Measurements from ENCODE around the gene TMEM82.

The TMEM82 gene

GRCh38 chr1:15717418-15718125, 24.7 kb upstream of the TMEM82 start:
- TF ChIP-seq CTCF (IDR thresholded peaks at IDR 0.05; ENCODE audit: poor library complexity, severe bottlenecking), result no peak
- Histone ChIP-seq H3K27me3 (ENCODE audit: insufficient read depth, poor library complexity, severe bottlenecking) (no peaks in the 10 kb centered on the region), H3K4me1 (ENCODE audit: insufficient read depth, poor library complexity, severe bottlenecking) (no peaks in the 10 kb centered on the region), H3K9me3 (ENCODE audit: severe bottlenecking) (no peaks in the 10 kb centered on the region), H3K36me3 (ENCODE audit: low read depth) (peaks cover 24% of the 10 kb centered on the region; the same call in 1 of the 2 replicates), H3K4me3 (ENCODE audit: severe bottlenecking) (no peak overlapping the region), H3K27ac (ENCODE audit: poor library complexity, severe bottlenecking) (no peak overlapping the region)
- DNase-seq (ENCODE audit: low spot score) (no peak), ATAC-seq (ENCODE audit: low read depth) (no peak)

GRCh38 chr1:15718199-15718601, 24.1 kb upstream of the TMEM82 start:
- H3K4me1 ChIP-seq (ENCODE audit: insufficient read depth, poor library complexity, severe bottlenecking), result no peaks in the 10 kb centered on the region
- no peaks in the 10 kb centered on the region for H3K27me3 ChIP-seq (ENCODE audit: insufficient read depth, poor library complexity, severe bottlenecking)
- H3K27ac ChIP-seq (ENCODE audit: poor library complexity, severe bottlenecking), result no peak overlapping the region
- no peak for ATAC-seq (ENCODE audit: low read depth)
- H3K36me3 ChIP-seq (ENCODE audit: low read depth), result peaks cover 24% of the 10 kb centered on the region; the same call in 1 of the 2 replicates
- H3K4me3 ChIP-seq (ENCODE audit: severe bottlenecking), result no peak overlapping the region
- no peak for TF ChIP-seq CTCF (IDR thresholded peaks at IDR 0.05; ENCODE audit: poor library complexity, severe bottlenecking)
- H3K9me3 ChIP-seq (ENCODE audit: severe bottlenecking), result no peaks in the 10 kb centered on the region
- no peak for DNase-seq (ENCODE audit: low spot score)

GRCh38 chr1:15719381-15720120, 22.7 kb upstream of the TMEM82 start:
- TF ChIP-seq CTCF (IDR thresholded peaks at IDR 0.05; ENCODE audit: poor library complexity, severe bottlenecking), result no peak
- H3K4me1 ChIP-seq (ENCODE audit: insufficient read depth, poor library complexity, severe bottlenecking), result no peaks in the 10 kb centered on the region
- H3K9me3 ChIP-seq (ENCODE audit: severe bottlenecking), result no peaks in the 10 kb centered on the region
- peaks cover 24% of the 10 kb centered on the region; the same call in 1 of the 2 replicates for H3K36me3 ChIP-seq (ENCODE audit: low read depth)
- no peak overlapping the region for H3K27ac ChIP-seq (ENCODE audit: poor library complexity, severe bottlenecking)
- no peak; the same call in 2 of the 3 replicates for ATAC-seq (ENCODE audit: low read depth)
- no peak overlapping the region for H3K4me3 ChIP-seq (ENCODE audit: severe bottlenecking)
- no peaks in the 10 kb centered on the region for H3K27me3 ChIP-seq (ENCODE audit: insufficient read depth, poor library complexity, severe bottlenecking)
- no peak for DNase-seq (ENCODE audit: low spot score)

GRCh38 chr1:15720861-15721260, 21.4 kb upstream of the TMEM82 start:
- no peak for DNase-seq (ENCODE audit: low spot score)
- no peak overlapping the region for H3K4me3 ChIP-seq (ENCODE audit: severe bottlenecking)
- H3K4me1 ChIP-seq (ENCODE audit: insufficient read depth, poor library complexity, severe bottlenecking), result no peaks in the 10 kb centered on the region
- no peak for ATAC-seq (ENCODE audit: low read depth)
- no peak overlapping the region for H3K27ac ChIP-seq (ENCODE audit: poor library complexity, severe bottlenecking)
- H3K27me3 ChIP-seq (ENCODE audit: insufficient read depth, poor library complexity, severe bottlenecking), result no peaks in the 10 kb centered on the region
- TF ChIP-seq CTCF (IDR thresholded peaks at IDR 0.05; ENCODE audit: poor library complexity, severe bottlenecking), result no peak
- H3K9me3 ChIP-seq (ENCODE audit: severe bottlenecking), result no peaks in the 10 kb centered on the region
- peaks cover 25% of the 10 kb centered on the region; the same call in 1 of the 2 replicates for H3K36me3 ChIP-seq (ENCODE audit: low read depth)
